OCI-LY3 (cell line): ENCODE data around the gene AK2.

ENCODE experiments used
- CTCF ChIP-seq: fragments of 200-600, 300-600 bp; sonication (generic); IDR thresholded peaks from 2 replicates; pipeline ENCODE4 v1.5.1; 2014; ENCODE audit warnings: antibody characterized with exemption, low read length, low read depth
- EZH2phosphoT487 ChIP-seq: fragments of 200-600 bp; shearing (Covaris generic); IDR thresholded peaks from 2 replicates; pipeline ENCODE4 v1.6.1; 2018; ENCODE audit warnings: antibody characterized with exemption, mixed run types, low read depth

- TF ChIP-seq CTCF (no peak), EZH2phosphoT487 (no peak)
Observed at GRCh38 chr1:33022650-33023200, 14.0 kb downstream of the AK2 start.
